DOHH2 (cell line): ENCODE measurements around the gene MUC5B.

Experiments used
- CTCF ChIP-seq: fragments of 200-600 bp; sonication (generic); IDR thresholded peaks from one replicate; pipeline ENCODE4 v1.5.1; 2014; ENCODE audit warnings: antibody characterized with exemption, mild to moderate bottlenecking, low read depth, low read length; ENCODE audit not compliant: poor library complexity, severe bottlenecking
- EZH2phosphoT487 ChIP-seq: fragments of 200-600 bp; sonication (generic); IDR thresholded peaks from 2 replicates; pipeline ENCODE4 v1.6.1; 2017; ENCODE audit warnings: borderline replicate concordance, mild to moderate bottlenecking, antibody characterized with exemption, low read length, moderate library complexity, mixed read lengths

- TF ChIP-seq CTCF, result no peak
- no peak for TF ChIP-seq EZH2phosphoT487
Measured at GRCh38 chr11:1178201-1178885, 44.5 kb upstream of the MUC5B start.
